Gastroesophageal sphincter (tissue), 4 donors: Measurements from ENCODE around the gene CLCN2. TPM values are rescaled to one million over a fixed set of nuclear protein-coding genes. Genes with fewer than 3 reads are reported as not detected.

Source experiments
- ATAC-seq: fragments of 150-250 bp; one replicate; pipeline ENCODE4 v1.9.1; 2016; ENCODE audit warnings: mild to moderate bottlenecking, moderate library complexity
- H3K27ac ChIP-seq, 4 donors: fragments of 200-600 bp; sonication (generic) in 3 of 4; 1 replicate in 3 of 4; 2 replicates in 1 of 4; pipeline ENCODE4 v1.5.1; 2016 to 2019
- H3K27me3 ChIP-seq: fragments of 200-600 bp; sonication (generic); one replicate; pipeline ENCODE4 v1.5.1; 2019
- H3K36me3 ChIP-seq, 2 donors: fragments of 200-600 bp; sonication (generic); one replicate each; pipeline ENCODE4 v1.5.1; 2019; ENCODE audit warnings: control low read depth in 1 of 2
- H3K4me1 ChIP-seq, 3 donors: fragments of 200-600 bp; sonication (generic); 1 replicate in 2 of 3; 2 replicates in 1 of 3; pipeline ENCODE4 v1.5.1; 2016 to 2019; ENCODE audit warnings: control low read depth in 2 of 3
- H3K4me3 ChIP-seq, 2 donors: fragments of 200-600 bp; sonication (generic); one replicate each; pipeline ENCODE4 v1.5.1; 2019; ENCODE audit warnings: mild to moderate bottlenecking in 1 of 2, moderate library complexity in 1 of 2
- H3K9me3 ChIP-seq, 3 donors: fragments of 200-600 bp; sonication (generic); one replicate each; pipeline ENCODE4 v1.5.1; 2017 to 2019; ENCODE audit warnings: control low read depth in 2 of 3
- EP300 ChIP-seq: sonication (generic); formaldehyde crosslinking; IDR thresholded peaks from one replicate; pipeline ENCODE4 v1.6.1; 2017; ENCODE audit warnings: antibody characterized with exemption, mild to moderate bottlenecking
- POLR2A ChIP-seq, 2 donors: fragments of 450-650 bp; IDR thresholded peaks; one replicate each; pipeline ENCODE4 v1.6.1; 2017; ENCODE audit warnings: antibody characterized with exemption in 2 of 2, mild to moderate bottlenecking in 2 of 2, moderate library complexity in 1 of 2
- POLR2AphosphoS5 ChIP-seq: sonication (generic); formaldehyde crosslinking; IDR thresholded peaks from one replicate; pipeline ENCODE4 v1.6.1; 2017; ENCODE audit warnings: antibody characterized with exemption
- WGBS, 2 donors: methylation state at CpG; one replicate each; pipeline ENCODE4 v1.1.5; 2018; ENCODE audit warnings: low coverage in 1 of 2; 5-methylcytosine and 5-hydroxymethylcytosine counted together
- total RNA-seq, 4 donors: library from RNA; depleted of rRNA; stranded (reverse); fragments of >200 nt; gene quantifications; one replicate each; pipeline ENCODE4 v1.1.0, GENCODE V29; 2016
- TF ChIP-seq, protein P1 (sequence below), 4 experiments: fragments of 200-600 bp in 2 of 4; fragments of 450-650 bp in 2 of 4; sonication (generic) in 1 of 4; IDR thresholded peaks; one replicate each; pipeline ENCODE4 v1.5.1; 2017 to 2019; ENCODE audit warnings: antibody characterized with exemption in 4 of 4, mild to moderate bottlenecking in 2 of 4, moderate library complexity in 2 of 4

CLCN2 gene
- total RNA-seq, 4 donors from 2014 or later = 2.0 to 6.8 (median 2.3) TPM

DNA sequence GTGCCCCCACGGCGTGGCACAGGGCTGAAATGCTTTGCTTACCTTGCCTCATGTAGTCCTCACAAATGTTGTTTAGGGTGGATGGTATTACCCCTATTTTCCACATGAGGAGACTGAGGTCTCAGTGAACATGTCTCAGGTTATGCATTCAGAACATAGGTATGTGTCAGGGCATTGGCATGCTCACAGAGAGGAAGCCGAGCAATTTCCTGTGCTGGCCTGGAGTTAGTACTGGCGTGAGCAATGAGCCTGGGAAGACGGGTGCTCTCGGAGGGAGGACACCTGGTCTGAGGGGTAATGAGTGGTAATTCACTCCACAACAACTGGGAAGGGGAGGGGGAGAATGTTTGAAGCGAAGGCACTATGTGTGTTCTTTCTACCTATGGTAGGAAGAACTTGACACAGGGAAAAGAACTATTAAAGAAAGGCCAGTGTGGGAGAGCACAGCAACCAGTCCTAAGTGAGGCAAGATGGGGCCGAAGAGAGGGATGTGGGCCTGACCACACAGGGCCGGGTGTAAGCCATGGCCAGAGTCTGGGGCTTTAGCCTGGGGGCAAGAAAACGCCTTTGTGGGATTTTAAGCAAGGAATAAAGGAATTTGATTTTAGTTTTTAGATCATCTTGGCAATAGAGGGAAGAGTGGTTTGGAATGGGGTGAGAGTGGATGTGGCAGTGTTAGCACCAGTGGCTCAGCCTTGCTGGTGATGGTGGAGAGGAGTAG, 28.9 kb downstream of the CLCN2 start:
- H3K36me3 ChIP-seq = peaks cover 3 to 78% of the 10 kb centered on the region in 2 donors
- 57 to 68% methylated on average over 6 to 10 of the region's 10 CpGs for WGBS, 2 donors
- no peaks in the 10 kb centered on the region for H3K9me3 ChIP-seq
- H3K27ac ChIP-seq = peak overlapping the region in 3 of 4 donors; percentile 94 to 99 (median 98)
- ATAC-seq = no peak
- H3K4me3 ChIP-seq = no peak overlapping the region
- TF ChIP-seq POLR2A (IDR thresholded peaks at IDR 0.05) (no peak), EP300 (no peak), POLR2AphosphoS5 (peak; percentile 16)
- peaks cover 0 to 45% (median 6%) of the 10 kb centered on the region in 3 donors for H3K4me1 ChIP-seq
- no peaks in the 10 kb centered on the region for H3K27me3 ChIP-seq

DNA sequence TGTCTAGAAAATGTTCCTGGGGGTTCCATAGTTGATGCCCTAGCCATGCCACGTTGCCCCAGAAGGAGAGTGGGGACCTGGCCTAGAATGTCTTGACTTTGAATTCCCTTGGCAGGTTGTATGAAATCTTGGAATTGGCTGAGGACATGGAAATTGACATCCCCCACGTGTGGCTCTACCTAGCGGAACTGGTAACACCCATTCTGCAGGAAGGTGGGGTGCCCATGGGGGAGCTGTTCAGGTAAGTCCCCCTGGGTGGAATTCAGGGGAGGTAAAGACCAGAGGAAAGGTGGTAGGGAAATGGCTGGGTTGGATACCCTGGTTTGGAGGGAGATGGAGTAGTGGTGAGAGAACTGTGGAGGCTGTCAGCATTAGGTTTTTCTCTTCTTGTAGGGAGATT, 32.9 kb downstream of the CLCN2 start:
- 47 to 100% methylated on average over 1 to 3 of the region's 3 CpGs for WGBS, 2 donors
- Histone ChIP-seq H3K9me3 (no peaks in the 10 kb centered on the region), H3K27me3 (no peaks in the 10 kb centered on the region), H3K27ac (peak overlapping the region in 2 of 4 donors; percentile 5 to 35), H3K4me1 (peaks cover 0 to 23% (median 0%) of the 10 kb centered on the region in 3 donors), H3K4me3 (no peak overlapping the region), H3K36me3 (peaks cover 19 to 100% of the 10 kb centered on the region in 2 donors)
- no peak for ATAC-seq
- TF ChIP-seq, protein P1, sequence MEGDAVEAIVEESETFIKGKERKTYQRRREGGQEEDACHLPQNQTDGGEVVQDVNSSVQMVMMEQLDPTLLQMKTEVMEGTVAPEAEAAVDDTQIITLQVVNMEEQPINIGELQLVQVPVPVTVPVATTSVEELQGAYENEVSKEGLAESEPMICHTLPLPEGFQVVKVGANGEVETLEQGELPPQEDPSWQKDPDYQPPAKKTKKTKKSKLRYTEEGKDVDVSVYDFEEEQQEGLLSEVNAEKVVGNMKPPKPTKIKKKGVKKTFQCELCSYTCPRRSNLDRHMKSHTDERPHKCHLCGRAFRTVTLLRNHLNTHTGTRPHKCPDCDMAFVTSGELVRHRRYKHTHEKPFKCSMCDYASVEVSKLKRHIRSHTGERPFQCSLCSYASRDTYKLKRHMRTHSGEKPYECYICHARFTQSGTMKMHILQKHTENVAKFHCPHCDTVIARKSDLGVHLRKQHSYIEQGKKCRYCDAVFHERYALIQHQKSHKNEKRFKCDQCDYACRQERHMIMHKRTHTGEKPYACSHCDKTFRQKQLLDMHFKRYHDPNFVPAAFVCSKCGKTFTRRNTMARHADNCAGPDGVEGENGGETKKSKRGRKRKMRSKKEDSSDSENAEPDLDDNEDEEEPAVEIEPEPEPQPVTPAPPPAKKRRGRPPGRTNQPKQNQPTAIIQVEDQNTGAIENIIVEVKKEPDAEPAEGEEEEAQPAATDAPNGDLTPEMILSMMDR (IDR thresholded peaks at IDR 0.05) = no peak
- no peak for TF ChIP-seq EP300

DNA sequence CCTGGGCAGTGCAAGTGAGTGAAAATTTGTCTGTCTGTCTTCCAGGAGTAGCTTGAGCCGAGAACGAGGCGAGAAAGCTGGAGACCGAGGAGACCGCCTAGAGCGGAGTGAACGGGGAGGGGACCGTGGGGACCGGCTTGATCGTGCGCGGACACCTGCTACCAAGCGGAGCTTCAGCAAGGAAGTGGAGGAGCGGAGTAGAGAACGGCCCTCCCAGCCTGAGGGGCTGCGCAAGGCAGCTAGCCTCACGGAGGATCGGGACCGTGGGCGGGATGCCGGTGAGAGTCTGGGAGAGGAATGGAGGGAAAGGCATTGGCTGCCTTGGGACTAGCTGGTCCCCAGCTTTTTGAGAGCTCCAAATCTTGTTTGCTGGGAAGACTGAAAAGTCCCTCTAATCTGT, 34.2 kb downstream of the CLCN2 start:
- Histone ChIP-seq H3K27me3 (no peaks in the 10 kb centered on the region), H3K4me1 (peaks cover 0 to 30% (median 0%) of the 10 kb centered on the region in 3 donors), H3K9me3 (no peaks in the 10 kb centered on the region), H3K4me3 (no peak overlapping the region), H3K36me3 (peaks cover 19 to 100% of the 10 kb centered on the region in 2 donors), H3K27ac (no peak overlapping the region)
- 91 to 93% methylated on average over 16 to 21 of the region's 21 CpGs for WGBS, 2 donors
- no peak for ATAC-seq
- TF ChIP-seq POLR2A (IDR thresholded peaks at IDR 0.05) = no peak
- TF ChIP-seq, protein P1 (IDR thresholded peaks at IDR 0.05) = no peak
- TF ChIP-seq POLR2AphosphoS5 = no peak
- TF ChIP-seq EP300 = no peak

DNA sequence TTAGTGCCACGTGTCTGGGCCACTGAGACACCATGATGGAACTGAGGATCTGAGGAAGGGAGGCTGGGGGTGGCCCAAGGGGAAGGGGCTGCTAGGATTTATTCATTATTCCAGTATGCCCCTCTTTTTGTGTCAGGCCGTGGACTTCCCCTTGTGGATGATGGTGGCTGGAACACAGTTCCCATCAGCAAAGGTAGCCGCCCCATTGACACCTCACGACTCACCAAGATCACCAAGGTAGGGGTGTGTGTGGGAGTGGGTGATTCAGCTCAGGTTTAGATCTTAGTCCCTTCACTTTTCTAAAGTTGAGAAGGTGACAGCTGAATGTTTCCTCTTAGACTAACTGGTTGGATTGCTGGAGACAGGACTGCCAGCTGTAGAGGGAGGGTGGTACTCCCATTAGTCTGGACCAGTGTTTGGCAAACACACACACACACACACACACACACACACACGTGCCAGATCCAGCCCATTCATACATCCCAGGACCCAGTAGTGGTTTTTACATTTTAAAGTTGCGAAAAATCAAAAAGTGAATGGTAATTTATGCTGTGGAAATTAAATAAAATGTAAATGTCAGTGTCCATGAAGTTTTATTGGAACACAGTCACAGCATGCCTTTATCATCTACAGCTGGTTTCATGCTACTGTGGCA, 35.6 kb downstream of the CLCN2 start:
- Histone ChIP-seq H3K27ac (peak overlapping the region in 2 of 4 donors; percentile 26 to 99), H3K4me1 (peaks cover 0 to 34% (median 10%) of the 10 kb centered on the region in 3 donors), H3K27me3 (no peaks in the 10 kb centered on the region), H3K9me3 (no peaks in the 10 kb centered on the region), H3K4me3 (no peak overlapping the region), H3K36me3 (peaks cover 19 to 100% of the 10 kb centered on the region in 2 donors)
- TF ChIP-seq, protein P1 (IDR thresholded peaks at IDR 0.05) = no peak
- TF ChIP-seq EP300 = no peak
- TF ChIP-seq POLR2A (IDR thresholded peaks at IDR 0.05) = no peak
- no peak for TF ChIP-seq POLR2AphosphoS5
- 69 to 80% methylated on average over 2 to 3 of the region's 6 CpGs for WGBS, 2 donors
- ATAC-seq = no peak

- Histone ChIP-seq H3K36me3 (peaks cover 19 to 100% of the 10 kb centered on the region in 2 donors), H3K27me3 (no peaks in the 10 kb centered on the region), H3K4me3 (no peak overlapping the region), H3K27ac (peak overlapping the region in 2 of 4 donors; percentile 26 to 99), H3K4me1 (peaks cover 2 to 40% (median 16%) of the 10 kb centered on the region in 3 donors), H3K9me3 (no peaks in the 10 kb centered on the region)
- ATAC-seq = no peak
- no peak for TF ChIP-seq POLR2A (IDR thresholded peaks at IDR 0.05)
- TF ChIP-seq EP300 = no peak
- no peak for TF ChIP-seq POLR2AphosphoS5
- WGBS, 2 donors = 62 to 85% methylated on average over 6 to 7 of the region's 13 CpGs
Observed at GRCh38 chr3:184325269-184325668, 36.1 kb downstream of the CLCN2 start.
